Prostate gland (tissue), 2 donors: ENCODE measurements around the gene JAG2. TPM values are rescaled to one million over a fixed set of nuclear protein-coding genes. Genes with fewer than 3 reads are reported as not detected.

Source experiments
- DNase-seq: peaks from one replicate; pipeline ENCODE4 v3.0.0-alpha.2; 2019; ENCODE audit warnings: low spot score
- H3K27ac ChIP-seq, 2 donors: fragments of 200-600 bp; sonication (generic); 2 replicates each; pipeline ENCODE4 v1.5.1; 2017 to 2019
- H3K27me3 ChIP-seq: fragments of 200-600 bp; sonication (generic); replicated peaks from 2 replicates; pipeline ENCODE4 v1.5.1; 2019; ENCODE audit not compliant: insufficient read depth
- H3K36me3 ChIP-seq, 2 donors: fragments of 200-600 bp; sonication (generic); 1 replicate in 1 of 2; 2 replicates in 1 of 2; pipeline versions ENCODE4 v1.5.1 to v1.8.1; 2017 to 2019
- H3K4me1 ChIP-seq: fragments of 200-600 bp; sonication (generic); replicated peaks from 2 replicates; pipeline ENCODE4 v1.5.1; 2019
- H3K4me3 ChIP-seq, 2 donors: fragments of 200-600 bp; sonication (generic); 2 replicates each; pipeline ENCODE4 v1.5.1; 2017 to 2019
- H3K9me3 ChIP-seq: fragments of 200-600 bp; sonication (generic); 2 replicates; pipeline ENCODE4 v1.5.1; 2017
- POLR2A ChIP-seq: fragments of 450-650 bp; IDR thresholded peaks from one replicate; pipeline ENCODE4 v1.6.1; 2016; ENCODE audit warnings: antibody characterized with exemption, mild to moderate bottlenecking
- POLR2AphosphoS5 ChIP-seq: sonication (generic); formaldehyde crosslinking; IDR thresholded peaks from one replicate; pipeline ENCODE4 v1.6.1; 2017; ENCODE audit warnings: antibody characterized with exemption
- WGBS: methylation state at CpG from one replicate; pipeline ENCODE4 v1.1.5; 2018; 5-methylcytosine and 5-hydroxymethylcytosine counted together
- intact Hi-C: fragments of 100-400 bp; cut with DNase I; formaldehyde crosslinking; loops from one replicate; pipeline ENCODE4 v1.14.2; 2022
- total RNA-seq, 2 donors: library from RNA; depleted of rRNA; stranded (reverse); fragments of >200 nt; gene quantifications; one replicate each; pipeline ENCODE4 v1.1.0, GENCODE V29; 2016
- TF ChIP-seq, protein P1 (sequence below), 4 experiments: fragments of 200-600 bp in 2 of 4; fragments of 450-650 bp in 2 of 4; sonication (generic) in 2 of 4; IDR thresholded peaks; 1 replicate in 3 of 4; 2 replicates in 1 of 4; pipeline ENCODE4 v1.5.1; 2016 to 2019; ENCODE audit warnings: antibody characterized with exemption in 4 of 4, mild to moderate bottlenecking in 2 of 4, moderate library complexity in 2 of 4

The JAG2 gene
- total RNA-seq, 2 donors from 2014 or later: 26.8 to 30.5 TPM

- WGBS: 92% methylated on average over 13 of the region's 18 CpGs
- no peak overlapping the region for H3K27ac ChIP-seq
- H3K36me3 ChIP-seq: no peaks in the 10 kb centered on the region
- no peaks in the 10 kb centered on the region for H3K4me1 ChIP-seq
- TF ChIP-seq, protein P1, sequence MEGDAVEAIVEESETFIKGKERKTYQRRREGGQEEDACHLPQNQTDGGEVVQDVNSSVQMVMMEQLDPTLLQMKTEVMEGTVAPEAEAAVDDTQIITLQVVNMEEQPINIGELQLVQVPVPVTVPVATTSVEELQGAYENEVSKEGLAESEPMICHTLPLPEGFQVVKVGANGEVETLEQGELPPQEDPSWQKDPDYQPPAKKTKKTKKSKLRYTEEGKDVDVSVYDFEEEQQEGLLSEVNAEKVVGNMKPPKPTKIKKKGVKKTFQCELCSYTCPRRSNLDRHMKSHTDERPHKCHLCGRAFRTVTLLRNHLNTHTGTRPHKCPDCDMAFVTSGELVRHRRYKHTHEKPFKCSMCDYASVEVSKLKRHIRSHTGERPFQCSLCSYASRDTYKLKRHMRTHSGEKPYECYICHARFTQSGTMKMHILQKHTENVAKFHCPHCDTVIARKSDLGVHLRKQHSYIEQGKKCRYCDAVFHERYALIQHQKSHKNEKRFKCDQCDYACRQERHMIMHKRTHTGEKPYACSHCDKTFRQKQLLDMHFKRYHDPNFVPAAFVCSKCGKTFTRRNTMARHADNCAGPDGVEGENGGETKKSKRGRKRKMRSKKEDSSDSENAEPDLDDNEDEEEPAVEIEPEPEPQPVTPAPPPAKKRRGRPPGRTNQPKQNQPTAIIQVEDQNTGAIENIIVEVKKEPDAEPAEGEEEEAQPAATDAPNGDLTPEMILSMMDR (IDR thresholded peaks at IDR 0.05): no peak
- TF ChIP-seq POLR2AphosphoS5 (no peak), POLR2A (no peak)
- no peak overlapping the region for H3K4me3 ChIP-seq
- no peaks in the 10 kb centered on the region for H3K27me3 ChIP-seq
- intact Hi-C loops: no loop called here
- no peak for DNase-seq
- H3K9me3 ChIP-seq: no peaks in the 10 kb centered on the region
These were observed 19.3 kb downstream of the JAG2 start for GRCh38 chr14:105149146-105149781.

DNA sequence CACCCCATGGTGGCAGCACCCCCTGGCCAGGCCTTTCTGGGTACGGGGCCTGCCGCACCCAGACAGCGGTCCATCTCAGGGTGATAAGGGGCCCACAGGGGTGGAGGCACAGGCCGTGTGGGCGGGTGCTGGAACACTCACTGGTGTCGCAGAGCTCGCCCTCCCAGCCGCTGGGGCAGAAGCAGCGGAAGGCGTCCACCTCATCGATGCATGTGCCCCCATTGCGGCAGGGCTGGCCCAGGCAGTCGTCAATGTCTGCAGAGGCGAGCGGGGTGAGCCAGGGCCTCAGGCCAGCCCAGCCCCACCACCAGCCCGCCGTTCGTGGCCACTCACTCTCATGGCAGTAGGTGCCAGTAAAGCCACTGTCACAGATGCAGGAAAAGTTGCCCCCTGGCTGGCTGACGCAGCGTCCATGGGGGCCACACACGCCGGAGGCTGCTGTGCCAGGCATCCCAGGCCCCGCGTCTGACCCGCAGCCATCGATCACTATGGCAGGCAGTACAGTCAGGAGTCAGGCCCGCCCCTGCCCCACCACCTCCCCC, 19.9 kb downstream of the JAG2 start:
- H3K27me3 ChIP-seq: no peaks in the 10 kb centered on the region
- intact Hi-C loops: no loop called here
- no peak overlapping the region for H3K4me3 ChIP-seq
- no peaks in the 10 kb centered on the region for H3K36me3 ChIP-seq
- WGBS: 91% methylated on average over 27 of the region's 27 CpGs
- TF ChIP-seq, protein P1 (IDR thresholded peaks at IDR 0.05): no peak
- TF ChIP-seq POLR2AphosphoS5: no peak
- TF ChIP-seq POLR2A: no peak
- H3K9me3 ChIP-seq: no peaks in the 10 kb centered on the region
- no peak overlapping the region for H3K27ac ChIP-seq
- H3K4me1 ChIP-seq: no peaks in the 10 kb centered on the region
- DNase-seq: no peak

GRCh38 chr14:105147671-105148603, 20.6 kb downstream of the JAG2 start:
- no peaks in the 10 kb centered on the region for H3K27me3 ChIP-seq
- H3K36me3 ChIP-seq: no peaks in the 10 kb centered on the region
- no peak for DNase-seq
- no peak overlapping the region for H3K27ac ChIP-seq
- H3K4me3 ChIP-seq: no peak overlapping the region
- intact Hi-C loops: no loop called here
- H3K4me1 ChIP-seq: no peaks in the 10 kb centered on the region
- TF ChIP-seq POLR2AphosphoS5 (no peak), POLR2A (no peak)
- TF ChIP-seq, protein P1 (IDR thresholded peaks at IDR 0.05): no peak
- no peaks in the 10 kb centered on the region for H3K9me3 ChIP-seq
- 90% methylated on average over 52 of the region's 62 CpGs for WGBS

DNA sequence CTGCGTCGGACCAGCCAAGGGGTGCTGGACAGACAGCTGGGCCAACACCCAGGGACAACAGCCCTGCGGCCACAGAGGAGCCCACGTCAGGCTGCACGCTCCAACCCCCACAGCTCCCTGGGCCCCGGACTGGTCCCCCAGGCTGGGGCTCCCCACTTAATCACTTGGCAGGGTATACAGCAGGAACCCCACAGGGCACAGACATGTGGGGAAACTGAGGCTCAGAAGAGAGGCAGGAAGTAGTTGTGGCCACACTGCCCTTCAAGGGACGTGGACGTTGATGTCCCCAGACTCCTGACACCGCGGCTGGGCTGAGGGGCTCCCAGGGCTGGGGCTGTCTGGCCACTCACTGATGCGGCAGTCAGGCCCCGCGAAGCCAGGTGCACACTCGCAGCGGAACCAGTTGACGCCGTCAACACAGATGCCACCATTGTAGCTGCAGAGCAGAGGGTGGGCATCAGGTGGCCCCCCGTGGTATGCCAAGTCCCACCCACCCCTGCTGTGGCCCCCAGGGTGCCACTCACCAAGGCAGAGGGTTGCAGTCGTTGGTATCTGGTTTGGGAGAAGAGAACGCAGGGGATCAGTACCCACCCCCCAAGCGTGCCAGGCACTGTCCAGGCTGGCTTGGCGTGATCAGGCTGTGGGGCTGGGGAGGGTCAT, 21.5 kb downstream of the JAG2 start:
- Histone ChIP-seq H3K4me1 (no peaks in the 10 kb centered on the region), H3K4me3 (no peak overlapping the region), H3K9me3 (no peaks in the 10 kb centered on the region), H3K27ac (no peak overlapping the region), H3K36me3 (no peaks in the 10 kb centered on the region), H3K27me3 (no peaks in the 10 kb centered on the region)
- intact Hi-C loops: no loop called here
- DNase-seq: no peak
- WGBS: 89% methylated on average over 12 of the region's 22 CpGs
- TF ChIP-seq, protein P1 (IDR thresholded peaks at IDR 0.05): no peak
- TF ChIP-seq POLR2AphosphoS5: no peak
- no peak for TF ChIP-seq POLR2A
